ENCODE results near the gene REC8.
A peak's percentile ranks its signal among the peaks of the same experiment; 100 is the strongest.

Gene REC8

DNA sequence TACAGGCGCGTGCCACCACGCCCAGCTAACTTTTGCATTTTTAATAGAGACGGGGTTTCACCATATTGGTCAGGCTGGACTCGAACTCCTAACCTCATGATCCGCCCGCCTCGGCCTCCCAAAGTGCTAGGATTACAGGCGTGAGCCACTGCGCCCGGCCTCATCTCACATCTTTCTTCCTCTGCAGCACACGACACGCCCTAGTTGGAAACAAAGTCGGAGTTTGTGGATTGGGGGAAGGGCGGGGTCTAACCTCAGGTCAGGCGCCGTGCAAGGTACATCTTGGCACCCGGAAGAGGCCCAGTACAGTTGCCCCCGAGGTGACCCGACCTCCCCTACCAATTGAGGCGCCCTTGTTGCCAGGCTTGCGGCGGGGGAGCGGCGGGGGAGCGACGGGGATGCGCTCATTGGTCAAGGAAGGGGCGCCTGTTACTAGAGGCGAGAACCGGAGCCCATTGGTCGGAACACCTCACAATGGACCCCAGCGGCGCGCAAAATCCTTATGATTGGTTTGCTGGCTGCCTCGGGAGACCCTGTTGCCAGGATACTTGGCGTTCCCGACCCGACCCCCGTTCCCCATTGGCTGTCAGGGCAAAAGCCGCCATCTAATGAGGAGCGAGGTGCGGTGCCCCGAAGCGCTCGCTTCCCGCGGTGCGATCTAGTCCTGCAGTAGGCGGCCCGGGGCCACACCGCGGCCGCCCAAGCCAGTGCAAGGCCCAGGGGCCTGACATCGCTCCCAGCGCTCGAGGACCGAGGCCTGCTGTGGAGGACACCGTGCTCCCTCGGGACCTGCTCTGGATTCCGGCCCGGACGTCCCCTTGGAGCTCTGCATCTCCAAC, at the start of gene REC8:
Gene REC8, plus strand, starts transcription at position 659 of the 839 bp plus-strand sequence. CDS start 473 bp downstream, outside the sequence.
- DNase-seq = no peak

DNA sequence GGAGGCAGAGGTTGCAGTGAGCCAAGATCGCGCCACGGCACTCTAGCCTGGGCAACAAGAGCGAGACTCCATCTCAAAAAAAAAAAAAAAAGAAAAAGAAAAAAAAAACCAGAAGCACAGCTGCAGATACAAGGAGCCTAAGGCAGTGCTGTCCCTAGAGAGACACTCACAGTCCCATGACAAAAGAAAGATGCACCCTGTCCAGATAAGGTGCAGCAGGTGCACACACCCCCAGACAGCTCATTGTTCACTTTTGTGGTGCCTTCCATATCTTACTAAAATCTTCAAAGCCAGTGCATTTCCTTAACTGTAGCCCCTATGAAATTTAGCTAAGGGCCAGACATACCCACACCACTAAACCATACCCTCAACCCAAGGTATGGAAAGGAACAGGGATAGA, 49.5 kb upstream of the REC8 start:
- no peak for DNase-seq

GRCh38 chr14:24122898-24123297, 49.0 kb upstream of the REC8 start:
- DNase-seq = no peak

DNA sequence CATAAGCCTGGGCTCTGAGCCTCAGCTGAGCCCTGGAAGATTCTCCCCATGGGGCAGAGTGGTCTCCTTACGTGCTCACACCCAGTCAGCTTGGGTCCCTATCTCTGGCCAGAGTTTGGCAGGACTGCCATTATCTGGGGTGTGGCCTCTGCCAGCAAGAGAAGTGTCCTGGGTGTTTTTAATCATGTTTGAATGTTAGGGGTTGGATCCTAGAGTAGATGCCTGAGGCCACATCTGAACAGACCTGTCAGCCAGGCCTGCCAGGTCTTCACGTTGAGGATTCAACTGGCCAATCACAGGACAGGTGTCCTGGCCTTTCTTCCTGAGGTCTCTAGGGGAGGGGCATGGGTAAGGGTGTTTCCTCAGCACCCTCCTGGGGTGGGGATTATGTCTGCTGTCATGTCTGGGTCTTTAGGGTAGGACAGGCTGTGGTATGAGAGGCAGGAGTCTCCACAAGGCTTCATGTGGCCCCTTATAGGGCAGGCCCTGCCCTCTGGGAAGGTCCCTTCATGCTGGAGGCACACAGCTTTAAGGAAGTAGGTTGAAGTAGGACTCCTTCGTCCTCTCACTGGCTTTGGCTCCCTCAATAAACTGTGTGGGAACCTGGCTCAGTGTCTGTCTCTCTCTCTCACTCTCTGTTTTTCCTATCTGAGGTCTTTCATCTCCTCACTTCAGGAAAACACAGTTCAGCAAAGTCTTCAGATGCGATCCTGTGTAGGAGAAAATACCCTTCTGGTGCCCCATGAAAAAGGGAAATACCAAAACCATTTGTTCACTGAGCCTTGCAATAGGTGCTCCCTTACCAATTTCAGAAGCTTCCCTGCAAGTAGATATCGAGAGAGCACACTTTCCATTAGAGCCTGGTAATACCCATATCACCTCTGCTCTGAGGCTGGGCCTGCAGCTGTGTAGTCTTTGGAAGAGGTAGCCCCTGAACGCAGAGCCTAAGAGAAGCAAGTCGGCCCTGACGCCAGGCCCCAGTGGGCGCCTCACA, 48.2 kb upstream of the REC8 start:
- DNase-seq = no peak

- no peak for DNase-seq
Observed at GRCh38 chr14:24126939-24127338, 44.9 kb upstream of the REC8 start.

DNA sequence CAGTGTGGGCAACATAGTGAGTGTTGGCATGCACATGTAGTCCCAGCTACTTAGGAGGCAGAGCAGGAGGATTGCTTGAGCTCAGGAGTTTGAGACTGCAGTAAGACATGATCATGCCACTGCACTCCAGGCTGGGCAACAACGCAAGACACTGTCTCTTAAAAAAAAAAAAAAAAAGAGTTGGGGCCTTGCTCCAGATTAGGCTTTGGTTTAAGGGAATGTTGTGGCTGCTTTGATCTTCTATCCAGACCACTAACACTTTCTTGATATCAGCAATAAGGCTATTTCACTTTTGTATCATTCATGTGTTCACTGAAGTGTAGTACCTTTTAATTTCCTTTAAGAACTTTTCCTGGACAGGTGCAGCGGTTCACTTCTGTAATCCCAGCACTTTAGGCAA, 44.2 kb upstream of the REC8 start:
- no peak for DNase-seq

GRCh38 chr14:24129410-24129998, 42.4 kb upstream of the REC8 start:
- DNase-seq = no peak

DNA sequence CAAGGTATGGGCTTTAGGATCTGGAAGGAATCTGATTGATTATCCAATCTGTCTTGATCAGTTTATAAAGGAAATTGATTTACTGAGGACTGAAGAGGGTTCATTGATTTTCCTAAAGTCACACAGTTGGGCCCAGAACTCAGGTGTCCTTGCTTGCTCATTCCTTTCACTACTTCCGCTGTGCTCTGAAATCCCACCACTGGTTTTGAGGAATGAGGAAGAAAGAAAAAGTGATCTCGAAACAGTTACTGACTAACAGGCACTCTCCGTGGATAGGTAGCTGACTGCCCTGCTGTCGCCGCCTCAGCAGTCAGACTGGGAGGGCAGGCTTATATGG, 41.5 kb upstream of the REC8 start, which contains the start of gene FITM1:
Gene FITM1, plus strand, starts transcription at position 280 of the 337 bp plus-strand sequence. CDS start 905 bp downstream, outside the sequence.
- no peak for DNase-seq

GRCh38 chr14:24130717-24131548, 40.9 kb upstream of the REC8 start:
- no peak for DNase-seq

GRCh38 chr14:24131549-24131966, 40.3 kb upstream of the REC8 start:
- DNase-seq = no peak

GRCh38 chr14:24132061-24132685, 39.7 kb upstream of the REC8 start:
- DNase-seq = no peak

GRCh38 chr14:24132976-24133375, 38.9 kb upstream of the REC8 start:
- DNase-seq = no peak

DNA sequence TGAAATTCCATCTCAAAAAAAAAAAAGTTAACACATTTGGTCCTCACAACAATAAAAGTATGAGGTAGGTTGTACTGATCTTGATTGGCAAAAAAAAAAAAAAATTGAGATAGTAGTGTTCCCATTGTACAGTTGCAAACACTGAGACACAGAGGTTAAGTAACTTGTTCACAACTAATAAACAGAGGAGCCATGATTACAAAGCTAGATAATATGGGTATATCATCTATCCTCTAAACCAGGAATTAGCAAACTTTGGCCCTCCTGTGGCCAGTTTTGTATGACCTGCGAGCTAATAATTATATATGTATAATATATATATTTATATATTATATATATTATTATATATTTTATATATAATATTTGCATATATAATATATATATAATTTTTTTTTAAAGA, 38.1 kb upstream of the REC8 start:
- no peak for DNase-seq

GRCh38 chr14:24135584-24135833, 36.4 kb upstream of the REC8 start:
- no peak for DNase-seq

- DNase-seq = peak; percentile 65 to 94
Observed at GRCh38 chr14:24135834-24136683, 35.8 kb upstream of the REC8 start, which contains the start of gene PSME1. Gene PSME1 (plus strand): TSS chr14:24136194. CDS start chr14:24136263, 69 bp downstream.

DNA sequence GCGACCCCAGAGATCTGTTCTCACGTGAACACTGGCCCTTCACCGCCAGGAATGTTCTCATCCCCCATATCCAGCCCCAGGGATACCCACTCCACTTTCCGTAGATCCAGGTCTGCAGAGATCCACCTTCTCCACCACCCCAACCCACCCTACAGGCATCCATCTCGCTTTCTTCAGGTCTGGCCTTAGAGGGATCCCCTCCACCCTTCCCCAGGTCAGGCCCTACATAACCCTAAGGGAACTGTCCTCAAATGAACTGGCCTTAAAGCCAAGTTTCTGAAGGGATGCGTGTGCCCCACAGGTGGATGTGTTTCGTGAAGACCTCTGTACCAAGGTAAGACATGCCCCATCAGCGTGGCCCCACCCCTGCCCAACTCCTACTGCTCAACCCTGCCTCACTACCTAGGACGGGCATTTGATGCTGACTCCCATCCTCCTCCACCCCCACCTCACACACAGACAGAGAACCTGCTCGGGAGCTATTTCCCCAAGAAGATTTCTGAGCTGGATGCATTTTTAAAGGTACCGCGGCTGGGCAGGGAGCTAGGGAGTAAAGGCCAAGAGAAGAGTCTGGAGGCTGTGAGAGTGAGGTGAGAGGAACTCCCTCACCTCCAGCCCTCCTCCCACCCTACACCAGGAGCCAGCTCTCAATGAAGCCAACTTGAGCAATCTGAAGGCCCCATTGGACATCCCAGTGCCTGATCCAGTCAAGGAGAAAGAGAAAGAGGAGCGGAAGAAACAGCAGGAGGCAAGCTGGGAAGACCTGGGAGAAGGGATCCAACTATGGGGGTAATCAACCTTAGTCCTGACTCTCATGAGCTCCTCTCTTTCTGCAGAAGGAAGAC, 35.0 kb upstream of the REC8 start:
- DNase-seq = no peak

- DNase-seq = no peak
Observed at GRCh38 chr14:24137529-24138395, 34.1 kb upstream of the REC8 start.

DNA sequence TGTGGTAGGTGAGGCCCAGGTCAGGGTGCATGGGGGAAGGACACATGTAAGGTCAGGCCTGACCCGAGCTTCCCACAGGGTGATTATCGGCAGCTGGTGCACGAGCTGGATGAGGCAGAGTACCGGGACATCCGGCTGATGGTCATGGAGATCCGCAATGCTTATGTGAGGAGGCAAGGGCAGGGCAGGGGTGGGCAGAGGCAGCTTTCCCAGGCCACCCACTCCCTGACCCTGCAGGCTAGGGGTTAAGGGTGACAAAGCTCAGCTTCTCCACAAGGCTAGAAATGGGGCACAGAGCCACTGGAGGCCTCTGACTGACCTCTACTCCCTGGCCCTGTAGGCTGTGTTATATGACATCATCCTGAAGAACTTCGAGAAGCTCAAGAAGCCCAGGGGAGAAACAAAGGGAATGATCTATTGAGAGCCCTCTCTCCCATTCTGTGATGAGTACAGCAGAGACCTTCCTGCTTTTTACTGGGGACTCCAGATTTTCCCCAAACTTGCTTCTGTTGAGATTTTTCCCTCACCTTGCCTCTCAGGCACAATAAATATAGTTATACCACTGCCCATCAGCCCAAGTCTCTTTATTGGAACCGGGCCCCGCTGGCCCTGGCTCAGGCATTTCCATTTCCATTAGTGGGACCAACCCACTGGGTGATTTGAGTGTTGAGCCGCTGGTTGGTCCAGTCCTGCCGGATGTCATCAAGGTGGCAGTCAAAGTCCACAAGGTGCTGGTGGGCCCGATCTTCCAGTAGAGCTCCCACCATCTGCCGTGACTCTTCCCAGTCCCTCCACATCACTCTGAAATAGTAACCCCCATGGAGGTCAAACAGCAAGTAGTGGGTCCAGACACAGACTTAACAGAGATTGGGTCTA, 33.2 kb upstream of the REC8 start:
- no peak for DNase-seq

Data from NCI-H446 (cell line).